SU-DHL-6 (cell line): ENCODE data around the gene THBS2.

ENCODE experiments used
- H2AFZ ChIP-seq: fragments of 200-600 bp; sonication (generic); 2 replicates; pipeline ENCODE4 v1.6.1; 2014; ENCODE audit warnings: low read depth, mild to moderate bottlenecking, moderate library complexity, mixed read lengths, antibody characterized with exemption, low read length; ENCODE audit not compliant: severe bottlenecking
- H3F3A ChIP-seq: fragments of 200-600 bp; shearing (Covaris generic); 2 replicates; pipeline ENCODE4 v1.6.0; 2016; ENCODE audit warnings: antibody characterized with exemption, mild to moderate bottlenecking; ENCODE audit not compliant: insufficient read depth
- H3K27ac ChIP-seq: fragments of 200-600 bp; sonication (generic); 2 replicates; pipeline ENCODE4 v1.5.1; 2016; ENCODE audit warnings: low read depth, mild to moderate bottlenecking, low read length, moderate library complexity, mixed read lengths
- H3K27me3 ChIP-seq: fragments of 200-600 bp; sonication (generic), shearing (Covaris generic); 2 replicates; pipeline ENCODE4 v1.6.0; 2014; ENCODE audit warnings: mild to moderate bottlenecking, low read length
- H3K36me3 ChIP-seq: fragments of 200-600 bp; sonication (generic); 2 replicates; pipeline ENCODE4 v1.6.1; 2014; ENCODE audit warnings: mild to moderate bottlenecking, low read length, mixed read lengths
- H3K4me2 ChIP-seq: fragments of 300-600, 200-600 bp; shearing (Covaris generic), sonication (generic); 2 replicates; pipeline ENCODE4 v1.6.0; 2014; ENCODE audit warnings: low read length, low read depth, mild to moderate bottlenecking; ENCODE audit not compliant: poor library complexity, severe bottlenecking
- H3K4me3 ChIP-seq: fragments of 200-600 bp; sonication (generic); 2 replicates; pipeline ENCODE4 v1.5.1; 2014; ENCODE audit warnings: antibody characterized with exemption, low read length, mild to moderate bottlenecking, mixed read lengths; ENCODE audit not compliant: insufficient read depth, poor library complexity, severe bottlenecking
- H3K79me2 ChIP-seq: fragments of 200-600 bp; sonication (generic); 2 replicates; pipeline ENCODE4 v1.6.1; 2014; ENCODE audit warnings: mild to moderate bottlenecking, low read length, moderate library complexity; ENCODE audit not compliant: insufficient read depth
- H3K9ac ChIP-seq: fragments of 200-600 bp; sonication (generic); 2 replicates; pipeline ENCODE4 v1.7.0; 2014; ENCODE audit warnings: mild to moderate bottlenecking, low read length
- H3K9me2 ChIP-seq: fragments of 200-600 bp; sonication (generic); replicated peaks from 2 replicates; pipeline ENCODE4 v1.6.1; 2014; ENCODE audit warnings: low read length; ENCODE audit not compliant: insufficient read depth
- H3K9me3 ChIP-seq: fragments of 200-600 bp; sonication (generic); 2 replicates; pipeline ENCODE4 v1.6.1; 2014; ENCODE audit warnings: low read length, mixed read lengths; ENCODE audit not compliant: insufficient read depth
- H4K20me1 ChIP-seq: fragments of 200-600 bp; sonication (generic); 2 replicates; pipeline ENCODE4 v1.6.1; 2014; ENCODE audit warnings: low read depth, mild to moderate bottlenecking, antibody characterized with exemption, low read length, moderate library complexity, mixed read lengths
- EZH2phosphoT487 ChIP-seq: fragments of 200-600 bp; sonication (generic), shearing (Covaris generic); conservative IDR thresholded peaks from 2 replicates; pipeline ENCODE4 v1.6.1; 2018; ENCODE audit warnings: mild to moderate bottlenecking, antibody characterized with exemption, low read length, moderate library complexity, mixed read lengths
- TF ChIP-seq, protein P1 (sequence below): fragments of 200-600 bp; sonication (generic); IDR thresholded peaks from one replicate; pipeline ENCODE4 v1.5.1; 2017; ENCODE audit warnings: antibody characterized with exemption, mild to moderate bottlenecking, low read length, moderate library complexity; ENCODE audit not compliant: insufficient read depth, poor library complexity, severe bottlenecking

Gene THBS2

DNA sequence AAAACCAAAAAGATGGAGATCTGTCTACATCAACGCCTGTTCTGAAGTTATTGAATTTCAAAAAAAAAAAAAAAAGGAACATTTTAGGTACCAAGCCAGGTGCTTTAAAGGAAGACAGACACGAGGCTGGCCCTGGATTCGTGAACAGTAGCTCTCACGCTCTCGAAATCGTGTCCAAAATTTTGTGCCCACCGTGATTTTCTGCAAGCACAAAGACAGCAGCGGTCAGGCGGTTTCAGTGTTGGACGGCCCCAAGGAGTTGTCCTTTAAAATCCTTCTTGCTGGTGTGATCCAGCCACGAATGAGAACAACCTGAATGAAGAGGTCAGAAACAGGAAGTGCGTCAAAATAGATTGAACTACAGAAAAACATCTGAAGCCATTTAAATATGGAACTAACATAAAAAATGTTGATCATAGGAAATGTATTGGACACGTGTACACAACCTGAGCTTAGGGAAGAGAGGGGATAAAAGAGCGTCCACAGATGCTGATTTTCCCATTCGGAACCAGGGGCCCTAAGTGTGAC, 78.2 kb downstream of the THBS2 start:
- H3K27me3 ChIP-seq, result no peaks in the 10 kb centered on the region
- TF ChIP-seq, protein P1, sequence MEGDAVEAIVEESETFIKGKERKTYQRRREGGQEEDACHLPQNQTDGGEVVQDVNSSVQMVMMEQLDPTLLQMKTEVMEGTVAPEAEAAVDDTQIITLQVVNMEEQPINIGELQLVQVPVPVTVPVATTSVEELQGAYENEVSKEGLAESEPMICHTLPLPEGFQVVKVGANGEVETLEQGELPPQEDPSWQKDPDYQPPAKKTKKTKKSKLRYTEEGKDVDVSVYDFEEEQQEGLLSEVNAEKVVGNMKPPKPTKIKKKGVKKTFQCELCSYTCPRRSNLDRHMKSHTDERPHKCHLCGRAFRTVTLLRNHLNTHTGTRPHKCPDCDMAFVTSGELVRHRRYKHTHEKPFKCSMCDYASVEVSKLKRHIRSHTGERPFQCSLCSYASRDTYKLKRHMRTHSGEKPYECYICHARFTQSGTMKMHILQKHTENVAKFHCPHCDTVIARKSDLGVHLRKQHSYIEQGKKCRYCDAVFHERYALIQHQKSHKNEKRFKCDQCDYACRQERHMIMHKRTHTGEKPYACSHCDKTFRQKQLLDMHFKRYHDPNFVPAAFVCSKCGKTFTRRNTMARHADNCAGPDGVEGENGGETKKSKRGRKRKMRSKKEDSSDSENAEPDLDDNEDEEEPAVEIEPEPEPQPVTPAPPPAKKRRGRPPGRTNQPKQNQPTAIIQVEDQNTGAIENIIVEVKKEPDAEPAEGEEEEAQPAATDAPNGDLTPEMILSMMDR, result no peak
- TF ChIP-seq EZH2phosphoT487, result no peak
- H3F3A ChIP-seq, result no peaks in the 10 kb centered on the region
- H2AFZ ChIP-seq, result no peak overlapping the region
- no peak overlapping the region for H3K27ac ChIP-seq
- no peaks in the 10 kb centered on the region for H3K36me3 ChIP-seq
- no peaks in the 10 kb centered on the region for H3K79me2 ChIP-seq
- no peak overlapping the region for H3K4me3 ChIP-seq
- no peaks in the 10 kb centered on the region for H3K9me2 ChIP-seq
- no peak overlapping the region for H3K9ac ChIP-seq
- H3K9me3 ChIP-seq, result no peaks in the 10 kb centered on the region; the same call in 1 of the 2 replicates
- H3K4me2 ChIP-seq, result no peak overlapping the region
- H4K20me1 ChIP-seq, result no peaks in the 10 kb centered on the region

DNA sequence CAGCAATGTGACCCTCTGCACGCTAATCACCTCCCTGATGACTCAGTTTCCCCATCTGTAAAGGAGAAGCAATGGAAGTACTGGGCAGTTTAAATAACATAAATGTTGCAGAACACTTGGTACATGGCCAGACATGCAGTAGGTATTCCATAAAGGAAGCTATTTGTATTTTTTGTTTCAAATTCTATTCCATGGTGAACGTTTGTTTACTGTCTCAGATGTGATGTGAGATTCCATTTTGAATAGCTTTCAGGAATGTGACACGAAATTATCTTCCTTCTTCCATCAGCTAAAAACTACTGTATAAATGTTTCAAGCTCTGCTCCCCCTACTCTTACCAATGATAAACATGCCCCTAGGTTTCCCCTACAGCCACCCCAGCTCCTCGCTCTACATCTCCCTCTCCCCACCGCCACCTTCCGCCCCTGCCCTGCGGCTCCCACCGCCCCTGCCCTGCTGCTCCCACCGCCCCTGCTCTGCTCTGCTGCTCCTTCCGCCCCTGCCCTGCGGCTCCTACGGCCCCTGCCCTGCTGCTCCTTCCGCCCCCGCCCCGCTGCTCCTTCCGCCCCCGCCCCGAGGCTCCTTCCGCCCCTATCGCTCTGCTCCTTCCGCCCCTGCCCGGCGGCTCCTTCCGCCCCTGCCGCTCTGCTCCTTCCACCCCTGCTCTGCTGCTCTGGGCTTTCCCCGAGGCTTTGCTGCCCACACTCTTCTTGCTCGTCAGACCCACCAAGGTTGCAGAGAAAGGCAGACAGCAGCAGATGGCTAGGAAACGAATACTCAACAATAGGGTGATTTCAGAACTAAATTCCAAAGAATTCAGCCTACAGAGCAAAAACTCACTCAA, 78.9 kb downstream of the THBS2 start:
- no peak overlapping the region for H3K4me2 ChIP-seq
- no peak overlapping the region for H2AFZ ChIP-seq
- no peaks in the 10 kb centered on the region; the same call in 1 of the 2 replicates for H3K9me3 ChIP-seq
- no peaks in the 10 kb centered on the region for H3K36me3 ChIP-seq
- H3K27ac ChIP-seq, result no peak overlapping the region
- H3K9me2 ChIP-seq, result no peaks in the 10 kb centered on the region
- H3K27me3 ChIP-seq, result no peaks in the 10 kb centered on the region
- H4K20me1 ChIP-seq, result no peaks in the 10 kb centered on the region
- no peaks in the 10 kb centered on the region for H3K79me2 ChIP-seq
- H3K4me3 ChIP-seq, result no peak overlapping the region
- TF ChIP-seq, protein P1, result no peak
- no peak for TF ChIP-seq EZH2phosphoT487
- H3K9ac ChIP-seq, result no peak overlapping the region
- H3F3A ChIP-seq, result no peaks in the 10 kb centered on the region

DNA sequence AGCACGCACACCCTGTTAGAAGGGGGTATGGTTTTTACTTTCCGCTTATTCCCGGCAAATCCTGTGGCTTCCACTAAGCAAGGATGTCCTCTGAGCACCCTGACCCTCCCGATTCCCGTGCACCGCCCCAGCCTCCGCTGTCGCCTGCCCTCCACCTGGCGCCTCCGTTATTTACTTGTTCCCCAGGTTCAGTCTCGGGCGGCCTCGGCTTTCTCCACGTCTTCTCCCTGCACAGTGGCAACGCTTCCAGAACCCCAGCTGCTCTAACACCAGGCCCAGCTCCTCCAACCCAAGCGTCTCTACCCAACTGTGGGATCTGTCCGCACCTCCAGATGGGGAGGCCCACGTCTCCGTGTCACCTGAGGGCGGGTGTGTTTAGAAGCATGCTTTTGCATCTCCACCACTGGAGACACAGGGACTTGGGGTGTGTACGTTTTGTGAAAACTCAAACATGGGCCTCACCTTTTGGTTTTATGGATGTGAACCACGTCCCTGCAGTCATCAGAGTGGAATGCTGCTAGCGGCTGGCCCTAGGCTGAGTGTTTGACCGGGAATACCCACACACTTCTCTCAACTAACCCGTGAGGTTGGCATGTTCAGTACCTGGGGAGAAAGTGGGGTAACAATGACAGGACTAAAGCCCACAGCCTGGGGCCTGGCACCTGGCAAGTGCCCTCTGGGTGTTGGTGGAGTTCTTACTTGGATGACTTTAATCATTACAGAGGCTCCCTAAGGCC, 79.9 kb downstream of the THBS2 start:
- Histone ChIP-seq H2AFZ (no peak overlapping the region), H3F3A (no peaks in the 10 kb centered on the region), H3K27me3 (no peaks in the 10 kb centered on the region), H3K4me3 (no peak overlapping the region), H3K27ac (no peak overlapping the region), H4K20me1 (no peaks in the 10 kb centered on the region), H3K79me2 (no peaks in the 10 kb centered on the region), H3K9me3 (no peaks in the 10 kb centered on the region), H3K9me2 (no peaks in the 10 kb centered on the region), H3K36me3 (no peaks in the 10 kb centered on the region), H3K4me2 (no peak overlapping the region), H3K9ac (no peak overlapping the region)
- TF ChIP-seq EZH2phosphoT487, result no peak
- TF ChIP-seq, protein P1, result no peak
